Heart left ventricle (tissue), 13 donors: ENCODE measurements around the gene MYL1.

ENCODE experiments used
- POLR2A ChIP-seq, 2 donors: fragments of 450-650 bp; IDR thresholded peaks; one replicate each; pipeline ENCODE4 v1.6.1; 2017; ENCODE audit warnings: antibody characterized with exemption in 2 of 2, mild to moderate bottlenecking in 2 of 2, moderate library complexity in 2 of 2
- TF ChIP-seq, protein P1 (sequence below), 12 donors: fragments of 200-600 bp; sonication (generic) in 4 of 12; IDR thresholded peaks; one replicate each; pipeline versions ENCODE4 v1.5.0 to v1.8.0; 2018 to 2022; ENCODE audit warnings: antibody characterized with exemption in 12 of 12, mild to moderate bottlenecking in 5 of 12
- donor health status: ischemic (EF 13 %, LVEDD 7.1; RV severe dilation, severe dysfunction).
- donor health status: DM: no; HTN: yes; CAD: no.
- donor health status: DM: no; HTN: no; CAD: no.
- donor health status: ischemic (EF 25% LVEDD 6.9; RV normal size, moderate dysfunction).
- donor health status: ischemic (EF 25% LVEDD 5.7; RV mildly dilated, moderate dysfunction).
- donor health status: ischemic (EF 35%, LVEDD 5.7; RV mildly dilated, moderate dysfunction).
- donor health status: nonischemic (EF 11% LVEDD 7.7; RV severe dilation, severe dysfunction).
- donor health status: DM: yes; HTN: yes; CAD: no.
- donor health status: PGD.
- donor health status: ischemic (EF 29% LVEDD 5.4; RV normal size, mild dysfunction).
- donor health status: nonischemic (EF 23%, LVEDD 6.1; RV moderate dilation, normal function).

GRCh38 chr2:210288408-210288807, 26.6 kb downstream of the MYL1 start:
- TF ChIP-seq, protein P1, sequence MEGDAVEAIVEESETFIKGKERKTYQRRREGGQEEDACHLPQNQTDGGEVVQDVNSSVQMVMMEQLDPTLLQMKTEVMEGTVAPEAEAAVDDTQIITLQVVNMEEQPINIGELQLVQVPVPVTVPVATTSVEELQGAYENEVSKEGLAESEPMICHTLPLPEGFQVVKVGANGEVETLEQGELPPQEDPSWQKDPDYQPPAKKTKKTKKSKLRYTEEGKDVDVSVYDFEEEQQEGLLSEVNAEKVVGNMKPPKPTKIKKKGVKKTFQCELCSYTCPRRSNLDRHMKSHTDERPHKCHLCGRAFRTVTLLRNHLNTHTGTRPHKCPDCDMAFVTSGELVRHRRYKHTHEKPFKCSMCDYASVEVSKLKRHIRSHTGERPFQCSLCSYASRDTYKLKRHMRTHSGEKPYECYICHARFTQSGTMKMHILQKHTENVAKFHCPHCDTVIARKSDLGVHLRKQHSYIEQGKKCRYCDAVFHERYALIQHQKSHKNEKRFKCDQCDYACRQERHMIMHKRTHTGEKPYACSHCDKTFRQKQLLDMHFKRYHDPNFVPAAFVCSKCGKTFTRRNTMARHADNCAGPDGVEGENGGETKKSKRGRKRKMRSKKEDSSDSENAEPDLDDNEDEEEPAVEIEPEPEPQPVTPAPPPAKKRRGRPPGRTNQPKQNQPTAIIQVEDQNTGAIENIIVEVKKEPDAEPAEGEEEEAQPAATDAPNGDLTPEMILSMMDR (IDR thresholded peaks at IDR 0.05), result no peak
- TF ChIP-seq POLR2A (IDR thresholded peaks at IDR 0.05), result no peak
